Mesendoderm (in vitro differentiated cells): ENCODE results near the gene CPNE4.
"Not testable (repeated sequence)": the region's sequence is repeated elsewhere in the genome, so short reads cannot be mapped to it uniquely, and the experiment has no call there.

ENCODE experiments used
- DNase-seq: peaks from one replicate; pipeline ENCODE4 v3.0.0; 2013
- H2AK5ac ChIP-seq: 2 replicates; pipeline ENCODE4 v1.6.1; 2013; ENCODE audit warnings: low read length, inconsistent platforms
- H2BK120ac ChIP-seq: 2 replicates; pipeline ENCODE4 v1.6.1; 2013; ENCODE audit warnings: low read depth, mild to moderate bottlenecking, low read length, moderate library complexity, mixed read lengths
- H2BK15ac ChIP-seq: replicated peaks from 2 replicates; pipeline ENCODE4 v1.6.1; 2013; ENCODE audit warnings: low read depth, mild to moderate bottlenecking, moderate library complexity
- H2BK5ac ChIP-seq: 2 replicates; pipeline ENCODE4 v1.6.1; 2013; ENCODE audit warnings: low read length, inconsistent platforms
- H3K18ac ChIP-seq: 2 replicates; pipeline ENCODE4 v1.6.1; 2013; ENCODE audit warnings: mild to moderate bottlenecking, low read length, mixed read lengths
- H3K23ac ChIP-seq: one replicate; pipeline ENCODE4 v1.6.1; 2013; ENCODE audit warnings: low read length
- H3K27ac ChIP-seq: 2 replicates; pipeline ENCODE4 v1.5.1; 2013; ENCODE audit warnings: low read depth, mild to moderate bottlenecking, inconsistent platforms, low read length, moderate library complexity
- H3K27me3 ChIP-seq: 2 replicates; pipeline ENCODE4 v1.6.1; 2013; ENCODE audit warnings: low read length, control low read depth, mild to moderate bottlenecking, inconsistent platforms; ENCODE audit not compliant: insufficient read depth, poor library complexity
- H3K36me3 ChIP-seq: 2 replicates; pipeline ENCODE4 v1.6.1; 2013; ENCODE audit warnings: low read length, inconsistent platforms; ENCODE audit not compliant: control insufficient read depth, insufficient read depth
- H3K4ac ChIP-seq: one replicate; pipeline ENCODE4 v1.6.1; 2013; ENCODE audit warnings: low read depth, mild to moderate bottlenecking, low read length, moderate library complexity
- H3K4me1 ChIP-seq: 2 replicates; pipeline ENCODE4 v1.6.1; 2013; ENCODE audit warnings: low read depth, low read length, inconsistent platforms; ENCODE audit not compliant: control insufficient read depth
- H3K4me2 ChIP-seq: 2 replicates; pipeline ENCODE4 v1.6.1; 2013; ENCODE audit warnings: low read length
- H3K4me3 ChIP-seq: 2 replicates; pipeline ENCODE4 v1.5.1; 2013; ENCODE audit warnings: mild to moderate bottlenecking, low read length
- H3K56ac ChIP-seq: one replicate; pipeline ENCODE4 v1.6.1; 2013; ENCODE audit warnings: low read length
- H3K79me1 ChIP-seq: 2 replicates; pipeline ENCODE4 v1.6.1; 2013; ENCODE audit warnings: low read length, inconsistent platforms
- H3K79me2 ChIP-seq: 2 replicates; pipeline ENCODE4 v1.6.1; 2013; ENCODE audit warnings: mild to moderate bottlenecking, low read length; ENCODE audit not compliant: control insufficient read depth, insufficient read depth
- H3K9ac ChIP-seq: 2 replicates; pipeline ENCODE4 v1.6.1; 2013; ENCODE audit warnings: low read length, inconsistent platforms
- H4K5ac ChIP-seq: one replicate; pipeline ENCODE4 v1.6.1; 2013; ENCODE audit warnings: low read length
- H4K8ac ChIP-seq: one replicate; pipeline ENCODE4 v1.6.1; 2013; ENCODE audit warnings: low read depth, mild to moderate bottlenecking, control low read depth, low read length, moderate library complexity
- WGBS: extraction: QIAGEN DNeasy Blood & Tissue Kit; methylation state at CpG from one replicate; pipeline ENCODE4 v1.1.7; 2013; ENCODE audit warnings: low lambda C conversion rate, missing lambda C conversion rate; ENCODE audit not compliant: insufficient coverage; ENCODE audit errors: extremely low coverage; 5-methylcytosine and 5-hydroxymethylcytosine counted together

The CPNE4 gene

DNA sequence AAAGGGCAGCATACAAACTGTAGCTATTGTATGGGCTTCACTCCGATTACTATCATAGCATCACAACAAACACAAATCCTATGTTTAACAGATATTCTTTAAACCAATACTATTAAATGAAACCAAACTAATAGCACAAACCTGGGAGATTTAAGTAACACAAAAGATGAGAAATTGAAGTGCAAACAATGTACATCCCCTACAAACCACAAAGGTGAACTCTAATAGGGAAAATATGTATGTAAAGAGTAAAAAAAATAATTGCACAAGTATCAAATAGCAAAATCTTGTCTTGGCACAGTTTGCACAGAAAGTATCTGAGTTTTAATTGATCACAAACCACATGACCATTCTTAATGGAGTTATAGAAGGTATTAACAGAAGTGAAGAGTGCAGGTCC lies 138.5 kb downstream of the CPNE4 start:
- no peak overlapping the region for H3K27ac ChIP-seq
- no peak overlapping the region for H2AK5ac ChIP-seq
- no peaks in the 10 kb centered on the region for H3K27me3 ChIP-seq
- no peak overlapping the region for H3K9ac ChIP-seq
- H3K56ac ChIP-seq: no peak overlapping the region
- no peak overlapping the region for H4K8ac ChIP-seq
- H3K79me1 ChIP-seq: no peaks in the 10 kb centered on the region
- no peak overlapping the region for H3K4me3 ChIP-seq
- no peak overlapping the region for H2BK5ac ChIP-seq
- H3K4me1 ChIP-seq: peaks cover 3% of the 10 kb centered on the region
- no peak overlapping the region for H3K4ac ChIP-seq
- H2BK120ac ChIP-seq: no peak overlapping the region
- DNase-seq: no peak
- H3K23ac ChIP-seq: no peak overlapping the region
- no peak overlapping the region for H2BK15ac ChIP-seq
- H4K5ac ChIP-seq: no peak overlapping the region
- WGBS: no CpG with 5 or more reads among the region's 1 CpG
- H3K79me2 ChIP-seq: no peaks in the 10 kb centered on the region
- no peak overlapping the region for H3K4me2 ChIP-seq
- no peaks in the 10 kb centered on the region for H3K36me3 ChIP-seq
- H3K18ac ChIP-seq: no peak overlapping the region

DNA sequence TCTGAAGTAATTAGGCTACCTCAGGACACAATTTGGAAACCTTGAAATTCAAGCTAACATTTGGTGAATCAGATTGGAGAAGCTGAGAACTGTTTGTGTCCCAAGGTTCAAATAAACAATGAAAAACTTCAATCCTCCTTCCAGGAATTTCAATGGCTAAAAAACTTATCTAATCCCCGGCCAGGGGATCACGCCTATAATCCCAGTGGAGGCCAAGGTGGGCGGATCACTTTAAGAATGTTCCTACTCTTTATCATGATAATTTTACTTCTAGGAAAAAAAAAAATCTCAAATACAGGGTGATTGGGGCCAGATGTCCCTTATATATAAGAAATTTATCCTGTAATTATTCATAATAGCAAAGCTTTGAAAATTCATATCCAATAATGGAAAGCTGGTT lies 139.0 kb downstream of the CPNE4 start:
- WGBS: no CpG with 5 or more reads among the region's 3 CpGs
- no peak overlapping the region for H2BK15ac ChIP-seq
- H2AK5ac ChIP-seq: no peak overlapping the region
- H2BK120ac ChIP-seq: no peak overlapping the region
- H3K27ac ChIP-seq: no peak overlapping the region
- H3K56ac ChIP-seq: no peak overlapping the region
- no peak overlapping the region for H4K8ac ChIP-seq
- no peak overlapping the region for H3K9ac ChIP-seq
- H3K4ac ChIP-seq: no peak overlapping the region
- no peak overlapping the region for H2BK5ac ChIP-seq
- DNase-seq: peak; percentile 44
- H3K18ac ChIP-seq: no peak overlapping the region
- H3K79me1 ChIP-seq: no peaks in the 10 kb centered on the region
- peaks cover 3% of the 10 kb centered on the region for H3K4me1 ChIP-seq
- no peak overlapping the region for H3K4me3 ChIP-seq
- no peaks in the 10 kb centered on the region for H3K27me3 ChIP-seq
- H3K23ac ChIP-seq: no peak overlapping the region
- no peaks in the 10 kb centered on the region for H3K36me3 ChIP-seq
- H3K79me2 ChIP-seq: no peaks in the 10 kb centered on the region
- H3K4me2 ChIP-seq: no peak overlapping the region
- H4K5ac ChIP-seq: no peak overlapping the region

DNA sequence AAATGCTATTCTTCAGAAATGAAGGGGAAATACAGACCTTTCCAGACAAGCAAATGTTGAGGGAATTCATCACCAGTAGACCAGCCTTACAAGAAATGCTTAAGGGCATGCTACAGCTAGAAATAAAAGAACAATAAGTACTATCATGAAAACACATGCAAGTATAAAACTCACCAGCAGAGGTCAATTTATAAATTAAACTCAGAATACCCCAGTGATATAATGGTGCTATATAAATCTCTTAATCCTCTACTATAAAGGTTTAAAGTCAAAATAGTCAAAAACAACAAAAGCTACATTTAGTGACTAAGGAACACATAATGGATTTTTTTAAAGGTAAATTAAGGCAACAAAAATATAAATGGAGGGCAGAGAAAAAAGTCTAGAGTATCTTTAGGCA lies 142.5 kb downstream of the CPNE4 start:
- Histone ChIP-seq H3K79me1 (no peaks in the 10 kb centered on the region), H3K4me3 (no peak overlapping the region), H3K4ac (no peak overlapping the region), H2AK5ac (no peak overlapping the region), H3K18ac (no peak overlapping the region), H2BK15ac (no peak overlapping the region), H3K23ac (no peak overlapping the region), H3K79me2 (no peaks in the 10 kb centered on the region), H4K5ac (no peak overlapping the region), H3K36me3 (no peaks in the 10 kb centered on the region), H2BK120ac (no peak overlapping the region), H3K56ac (no peak overlapping the region), H3K4me2 (no peak overlapping the region), H3K27me3 (no peaks in the 10 kb centered on the region), H3K27ac (no peak overlapping the region), H2BK5ac (no peak overlapping the region), H4K8ac (no peak overlapping the region), H3K4me1 (no peaks in the 10 kb centered on the region), H3K9ac (no peak overlapping the region)
- no peak for DNase-seq

DNA sequence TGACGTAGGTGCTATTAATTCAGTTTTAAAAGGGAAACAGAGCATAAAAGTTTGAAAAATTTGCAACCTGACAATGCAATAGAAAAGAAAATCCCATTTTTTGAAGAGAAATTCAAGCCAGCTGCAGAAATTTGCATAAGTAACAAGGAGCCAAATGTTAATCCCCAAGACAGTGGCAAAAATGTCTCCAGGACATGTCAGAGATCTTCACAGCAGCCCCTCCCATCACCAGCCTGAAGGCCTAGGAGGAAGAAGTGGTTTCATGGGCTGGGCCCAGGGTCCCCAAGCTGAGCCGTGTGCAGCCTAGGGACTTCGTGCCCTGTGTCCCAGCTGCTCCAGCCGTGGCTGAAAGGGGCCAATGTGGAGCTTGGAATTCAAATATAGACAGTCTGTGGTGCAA lies 148.9 kb downstream of the CPNE4 start:
- not testable (repeated sequence) for H2BK5ac ChIP-seq, H4K5ac ChIP-seq, H2AK5ac ChIP-seq, H3K79me1 ChIP-seq, H3K9ac ChIP-seq, H3K4me1 ChIP-seq, H3K36me3 ChIP-seq, H3K27ac ChIP-seq, H3K79me2 ChIP-seq, H3K18ac ChIP-seq, DNase-seq, H2BK120ac ChIP-seq, H3K4me3 ChIP-seq, H4K8ac ChIP-seq, H3K56ac ChIP-seq, H2BK15ac ChIP-seq, H3K27me3 ChIP-seq, H3K4ac ChIP-seq, H3K4me2 ChIP-seq, H3K23ac ChIP-seq
- WGBS: no CpG with 5 or more reads among the region's 4 CpGs

DNA sequence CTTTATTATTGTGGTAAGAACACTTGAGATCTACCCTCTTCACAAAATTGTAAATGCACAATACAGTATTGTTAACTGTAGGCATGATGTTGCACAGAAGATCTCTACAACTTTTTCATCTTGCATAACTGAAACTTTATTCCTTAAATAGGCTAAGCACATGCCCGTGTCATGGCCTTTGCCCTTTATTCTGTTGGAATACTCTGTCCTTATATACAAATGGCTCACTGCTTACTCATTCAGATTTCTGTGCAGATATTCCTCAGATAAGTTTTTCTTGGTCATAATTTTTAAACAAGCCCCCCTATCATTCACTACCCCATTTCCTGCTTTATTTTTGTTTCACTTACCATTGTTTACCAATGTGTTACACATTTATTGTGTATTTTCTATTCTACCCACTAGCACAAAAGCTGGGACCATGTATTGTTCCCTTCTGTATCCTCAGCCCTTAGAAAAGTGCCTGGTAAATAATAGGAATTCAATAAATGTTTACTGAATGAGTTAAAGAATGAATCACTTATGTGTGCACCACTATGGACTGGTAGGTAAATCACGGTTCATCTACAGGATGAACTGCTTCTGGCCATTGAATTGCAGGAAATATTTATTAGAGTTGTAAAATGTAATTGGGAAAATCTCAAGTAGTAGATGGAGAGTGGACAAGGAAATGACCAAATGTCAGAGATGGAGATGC lies 151.0 kb downstream of the CPNE4 start:
- no peaks in the 10 kb centered on the region for H3K36me3 ChIP-seq
- no peak overlapping the region for H2BK15ac ChIP-seq
- DNase-seq: no peak
- H2BK120ac ChIP-seq: no peak overlapping the region
- H3K27me3 ChIP-seq: peaks cover 1% of the 10 kb centered on the region
- no peak overlapping the region for H3K4me3 ChIP-seq
- H3K23ac ChIP-seq: no peak overlapping the region
- H3K79me1 ChIP-seq: no peaks in the 10 kb centered on the region
- no peaks in the 10 kb centered on the region for H3K79me2 ChIP-seq
- H2BK5ac ChIP-seq: no peak overlapping the region
- no peak overlapping the region for H3K56ac ChIP-seq
- H3K9ac ChIP-seq: no peak overlapping the region
- H3K4me2 ChIP-seq: no peak overlapping the region
- H3K27ac ChIP-seq: no peak overlapping the region
- no peaks in the 10 kb centered on the region for H3K4me1 ChIP-seq
- H4K5ac ChIP-seq: no peak overlapping the region
- WGBS: no CpG with 5 or more reads among the region's 2 CpGs
- no peak overlapping the region for H3K4ac ChIP-seq
- H3K18ac ChIP-seq: no peak overlapping the region
- no peak overlapping the region for H2AK5ac ChIP-seq
- no peak overlapping the region for H4K8ac ChIP-seq

DNA sequence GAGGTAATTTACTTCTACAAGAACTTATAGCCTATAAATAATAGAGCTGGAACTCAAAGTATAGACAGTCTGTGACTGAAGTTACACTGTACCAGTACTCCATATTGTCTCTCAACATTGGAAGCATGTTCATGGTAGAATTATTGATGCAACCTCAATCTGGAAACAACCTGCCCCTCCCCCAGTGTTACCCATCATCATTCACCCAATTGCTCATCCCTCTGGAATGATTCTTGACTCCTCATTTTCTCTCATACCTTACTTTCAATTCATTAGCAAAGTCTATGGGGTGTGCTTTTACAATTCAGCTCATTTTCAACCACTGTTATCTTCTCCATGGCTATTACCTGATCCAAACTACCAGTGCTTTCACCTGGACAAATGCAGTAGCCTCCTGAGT lies 151.7 kb downstream of the CPNE4 start:
- Histone ChIP-seq H2BK120ac (no peak overlapping the region), H3K79me2 (no peaks in the 10 kb centered on the region), H3K36me3 (no peaks in the 10 kb centered on the region), H3K23ac (no peak overlapping the region), H3K27ac (no peak overlapping the region), H4K8ac (no peak overlapping the region), H2AK5ac (no peak overlapping the region), H3K4me1 (no peaks in the 10 kb centered on the region), H3K79me1 (no peaks in the 10 kb centered on the region), H3K27me3 (peaks cover 1% of the 10 kb centered on the region), H3K4me3 (no peak overlapping the region), H3K56ac (no peak overlapping the region), H3K18ac (no peak overlapping the region), H4K5ac (no peak overlapping the region), H3K9ac (no peak overlapping the region), H2BK15ac (no peak overlapping the region), H3K4me2 (no peak overlapping the region), H3K4ac (no peak overlapping the region), H2BK5ac (no peak overlapping the region)
- no peak for DNase-seq
